ENCODE data around the gene DCLRE1B. TPM values are rescaled to one million over a fixed set of nuclear protein-coding genes. Genes with fewer than 3 reads are reported as not detected.

DCLRE1B gene
- total RNA-seq, 4 donors from 2014 or later: 0.53 to 5.8 (median 3.2) TPM

GRCh38 chr1:113917400-113918082 lies 12.4 kb downstream of the DCLRE1B start:
- Histone ChIP-seq H3K4me3 (no peak overlapping the region), H3K36me3 (no peaks in the 10 kb centered on the region), H3K27ac (no peak overlapping the region), H3K9me3 (no peaks in the 10 kb centered on the region), H3K4me1 (no peaks in the 10 kb centered on the region), H3K27me3 (no peaks in the 10 kb centered on the region)
- no peak for DNase-seq
- TF ChIP-seq POLR2A (IDR thresholded peaks at IDR 0.05): no peak
- no peak for TF ChIP-seq CTCF (IDR thresholded peaks at IDR 0.05)

- Histone ChIP-seq H3K27me3 (no peaks in the 10 kb centered on the region), H3K4me1 (no peaks in the 10 kb centered on the region), H3K9me3 (no peaks in the 10 kb centered on the region), H3K4me3 (no peak overlapping the region), H3K36me3 (no peaks in the 10 kb centered on the region), H3K27ac (no peak overlapping the region)
- TF ChIP-seq CTCF (IDR thresholded peaks at IDR 0.05) (no peak), POLR2A (IDR thresholded peaks at IDR 0.05) (no peak)
- no peak for DNase-seq
Observed at GRCh38 chr1:113918243-113918642, 13.1 kb downstream of the DCLRE1B start.

- TF ChIP-seq CTCF (IDR thresholded peaks at IDR 0.05) (no peak), POLR2A (IDR thresholded peaks at IDR 0.05) (no peak)
- Histone ChIP-seq H3K27ac (no peak overlapping the region), H3K4me3 (no peak overlapping the region), H3K4me1 (no peaks in the 10 kb centered on the region), H3K27me3 (no peaks in the 10 kb centered on the region), H3K36me3 (no peaks in the 10 kb centered on the region), H3K9me3 (no peaks in the 10 kb centered on the region)
- no peak for DNase-seq
Observed at GRCh38 chr1:113922957-113923356, 17.8 kb downstream of the DCLRE1B start.

GRCh38 chr1:113924473-113924872 lies 19.3 kb downstream of the DCLRE1B start:
- no peak for TF ChIP-seq POLR2A (IDR thresholded peaks at IDR 0.05)
- TF ChIP-seq CTCF (IDR thresholded peaks at IDR 0.05): no peak
- Histone ChIP-seq H3K36me3 (no peaks in the 10 kb centered on the region), H3K4me1 (peaks cover 0 to 3% (median 0%) of the 10 kb centered on the region in 4 donors), H3K27ac (no peak overlapping the region), H3K9me3 (no peaks in the 10 kb centered on the region), H3K4me3 (no peak overlapping the region), H3K27me3 (no peaks in the 10 kb centered on the region)
- DNase-seq: no peak

GRCh38 chr1:113928187-113928930 lies 23.2 kb downstream of the DCLRE1B start:
- H3K4me3 ChIP-seq: peak overlapping the region; percentile 68 to 98 (median 93)
- no peaks in the 10 kb centered on the region for H3K9me3 ChIP-seq
- H3K4me1 ChIP-seq: peaks cover 0 to 23% (median 9%) of the 10 kb centered on the region in 4 donors
- no peak for TF ChIP-seq POLR2A (IDR thresholded peaks at IDR 0.05)
- no peak for TF ChIP-seq CTCF (IDR thresholded peaks at IDR 0.05)
- no peaks in the 10 kb centered on the region for H3K36me3 ChIP-seq
- H3K27ac ChIP-seq: peak overlapping the region; percentile 91 to 97 (median 94)
- no peaks in the 10 kb centered on the region for H3K27me3 ChIP-seq
- DNase-seq: no peak

Data from Peyer's patch (tissue), 4 donors.